H9 (cell line): ENCODE measurements around the gene TSTD1. TPM values are rescaled to one million over a fixed set of nuclear protein-coding genes. Genes with fewer than 3 reads are reported as not detected.
A peak's percentile ranks its signal among the peaks of the same experiment; 100 is the strongest.

Experiments used
- DNase-seq: peaks from one replicate; pipeline ENCODE4 v3.0.0-alpha.2; 2017
- H2AFZ ChIP-seq: one replicate; pipeline ENCODE4 v1.6.1; 2013; ENCODE audit warnings: mild to moderate bottlenecking, low read length, control low read depth, moderate library complexity
- H2AK5ac ChIP-seq: 2 replicates; pipeline ENCODE4 v1.6.1; 2013; ENCODE audit warnings: low read length, control low read depth, mixed read lengths; ENCODE audit not compliant: insufficient read length
- H2BK120ac ChIP-seq: one replicate; pipeline ENCODE4 v1.6.1; 2013; ENCODE audit warnings: low read depth, mild to moderate bottlenecking, low read length, control low read depth, inconsistent platforms; ENCODE audit not compliant: poor library complexity, severe bottlenecking
- H2BK12ac ChIP-seq: 2 replicates; pipeline ENCODE4 v1.6.1; 2013; ENCODE audit warnings: low read length, control low read depth, mixed read lengths, low read depth; ENCODE audit not compliant: insufficient read length
- H2BK15ac ChIP-seq: 2 replicates; pipeline ENCODE4 v1.6.1; 2013; ENCODE audit warnings: low read depth, low read length, control low read depth
- H2BK20ac ChIP-seq: one replicate; pipeline ENCODE4 v1.6.1; 2013; ENCODE audit warnings: low read depth, mild to moderate bottlenecking, low read length, control low read depth, inconsistent platforms; ENCODE audit not compliant: poor library complexity, severe bottlenecking
- H2BK5ac ChIP-seq: 2 replicates; pipeline ENCODE4 v1.6.1; 2013; ENCODE audit warnings: low read length, control low read depth, mixed read lengths; ENCODE audit not compliant: insufficient read length
- H3K14ac ChIP-seq: 2 replicates; pipeline ENCODE4 v1.6.1; 2013; ENCODE audit warnings: low read length, control low read depth; ENCODE audit not compliant: insufficient read depth
- H3K18ac ChIP-seq: 2 replicates; pipeline ENCODE4 v1.6.1; 2013; ENCODE audit warnings: low read depth, mild to moderate bottlenecking, mixed read lengths, low read length, control low read depth; ENCODE audit not compliant: insufficient read length
- H3K23ac ChIP-seq: 2 replicates; pipeline ENCODE4 v1.6.1; 2013; ENCODE audit warnings: low read length, control low read depth, mixed read lengths, low read depth; ENCODE audit not compliant: insufficient read length
- H3K23me2 ChIP-seq: 2 replicates; pipeline ENCODE4 v1.6.1; 2013; ENCODE audit warnings: low read depth, mild to moderate bottlenecking, mixed read lengths, low read length, control low read depth; ENCODE audit not compliant: insufficient read length, poor library complexity, severe bottlenecking
- H3K27ac ChIP-seq: 2 replicates; pipeline ENCODE4 v1.5.1; 2013; ENCODE audit warnings: low read length, control low read depth, mixed read lengths, low read depth; ENCODE audit not compliant: insufficient read length
- H3K27me3 ChIP-seq: 2 replicates; pipeline ENCODE4 v1.6.1; 2013; ENCODE audit warnings: low read length, control low read depth, inconsistent platforms; ENCODE audit not compliant: insufficient read depth
- H3K4ac ChIP-seq: 2 replicates; pipeline ENCODE4 v1.6.1; 2013; ENCODE audit warnings: low read depth, mild to moderate bottlenecking, control low read depth, inconsistent platforms, low read length, moderate library complexity
- H3K4me1 ChIP-seq: 2 replicates; pipeline ENCODE4 v1.6.1; 2013; ENCODE audit warnings: low read length, control low read depth, inconsistent platforms; ENCODE audit not compliant: insufficient read depth
- H3K4me2 ChIP-seq: 2 replicates; pipeline ENCODE4 v1.6.1; 2013; ENCODE audit warnings: low read length, control low read depth, mixed read lengths; ENCODE audit not compliant: insufficient read length, insufficient read depth
- H3K56ac ChIP-seq: 2 replicates; pipeline ENCODE4 v1.6.1; 2013; ENCODE audit warnings: low read depth, mild to moderate bottlenecking, mixed read lengths, low read length, control low read depth; ENCODE audit not compliant: insufficient read length
- H3K79me1 ChIP-seq: 2 replicates; pipeline ENCODE4 v1.6.1; 2013; ENCODE audit warnings: low read depth, mild to moderate bottlenecking, moderate library complexity, low read length, control low read depth, inconsistent platforms; ENCODE audit not compliant: insufficient read depth, poor library complexity, severe bottlenecking
- H3K79me2 ChIP-seq: 2 replicates; pipeline ENCODE4 v1.6.1; 2013; ENCODE audit warnings: low read length, control low read depth, inconsistent platforms; ENCODE audit not compliant: insufficient read depth
- H3K9ac ChIP-seq: 2 replicates; pipeline ENCODE4 v1.6.1; 2013; ENCODE audit warnings: low read length, control low read depth, mixed read lengths; ENCODE audit not compliant: insufficient read length; ENCODE audit errors: extremely low read depth
- H3K9me3 ChIP-seq: one replicate; pipeline ENCODE4 v1.6.1; 2013; ENCODE audit warnings: low read depth, low read length, inconsistent platforms; ENCODE audit not compliant: control insufficient read depth
- H3T11ph ChIP-seq: one replicate; pipeline ENCODE4 v1.6.1; 2013; ENCODE audit warnings: mild to moderate bottlenecking, low read length, control low read depth, inconsistent platforms
- H4K20me1 ChIP-seq: one replicate; pipeline ENCODE4 v1.6.1; 2013; ENCODE audit not compliant: control insufficient read depth, insufficient read length, insufficient read depth
- H4K5ac ChIP-seq: 2 replicates; pipeline ENCODE4 v1.6.1; 2013; ENCODE audit warnings: low read depth, mild to moderate bottlenecking, mixed read lengths, low read length, control low read depth; ENCODE audit not compliant: insufficient read length
- H4K8ac ChIP-seq: replicated peaks from 2 replicates; pipeline ENCODE4 v1.6.1; 2013; ENCODE audit warnings: low read length, control low read depth, mixed read lengths, low read depth; ENCODE audit not compliant: insufficient read length
- H4K91ac ChIP-seq: 2 replicates; pipeline ENCODE4 v1.6.1; 2013; ENCODE audit warnings: low read depth, mild to moderate bottlenecking, moderate library complexity, mixed read lengths, low read length, control low read depth; ENCODE audit not compliant: insufficient read length
- H3K27ac Mint-ChIP-seq, 3 experiments: 2 replicates in 2 of 3; 3 replicates in 1 of 3; pipeline ENCODE4 v1.8.0; 2020 to 2021; ENCODE audit warnings: mixed read lengths in 3 of 3, mild to moderate bottlenecking in 1 of 3, moderate library complexity in 1 of 3
- H3K27me3 Mint-ChIP-seq: 2 replicates; pipeline ENCODE4 v1.8.0; 2021; ENCODE audit warnings: low read depth, mild to moderate bottlenecking, moderate library complexity, mixed read lengths
- H3K36me3 Mint-ChIP-seq, 3 experiments: 2 replicates in 2 of 3; 3 replicates in 1 of 3; pipeline ENCODE4 v1.8.0; 2020 to 2021; ENCODE audit warnings: low read depth in 3 of 3, mixed read lengths in 3 of 3; ENCODE audit not compliant: insufficient read depth in 1 of 3
- H3K4me1 Mint-ChIP-seq, 2 experiments: 2 replicates each; pipeline ENCODE4 v1.8.0; 2020; ENCODE audit warnings: mixed read lengths in 2 of 2
- H3K4me3 Mint-ChIP-seq, 2 experiments: 2 replicates in 1 of 2; 3 replicates in 1 of 2; pipeline ENCODE4 v1.8.0; 2020 to 2021; ENCODE audit warnings: mild to moderate bottlenecking in 2 of 2, mixed read lengths in 2 of 2, moderate library complexity in 1 of 2
- H3K9me3 Mint-ChIP-seq, 2 experiments: 2 replicates in 1 of 2; 3 replicates in 1 of 2; pipeline ENCODE4 v1.8.0; 2020; ENCODE audit warnings: mild to moderate bottlenecking in 2 of 2, mixed read lengths in 2 of 2, moderate library complexity in 1 of 2
- WGBS: extraction: QIAGEN DNeasy Blood & Tissue Kit; methylation state at CpG from one replicate; pipeline ENCODE4 v1.1.7; 2013; ENCODE audit warnings: missing lambda C conversion rate, low lambda C conversion rate, mixed read lengths; ENCODE audit not compliant: insufficient read length; ENCODE audit errors: extremely low coverage; 5-methylcytosine and 5-hydroxymethylcytosine counted together
- total RNA-seq: library from RNA; stranded (reverse); gene quantifications from 2 replicates; pipeline ENCODE4 v1.2.1, GENCODE V29; 2021
- TF ChIP-seq, protein P1 (sequence below): fragments of 200-600 bp; sonication (generic); conservative IDR thresholded peaks from 3 replicates; pipeline ENCODE4 v1.8.0; 2021; ENCODE audit warnings: antibody characterized with exemption, mild to moderate bottlenecking

Gene TSTD1
- total RNA-seq, 1 experiment from 2014 or later: 73.7 TPM

DNA sequence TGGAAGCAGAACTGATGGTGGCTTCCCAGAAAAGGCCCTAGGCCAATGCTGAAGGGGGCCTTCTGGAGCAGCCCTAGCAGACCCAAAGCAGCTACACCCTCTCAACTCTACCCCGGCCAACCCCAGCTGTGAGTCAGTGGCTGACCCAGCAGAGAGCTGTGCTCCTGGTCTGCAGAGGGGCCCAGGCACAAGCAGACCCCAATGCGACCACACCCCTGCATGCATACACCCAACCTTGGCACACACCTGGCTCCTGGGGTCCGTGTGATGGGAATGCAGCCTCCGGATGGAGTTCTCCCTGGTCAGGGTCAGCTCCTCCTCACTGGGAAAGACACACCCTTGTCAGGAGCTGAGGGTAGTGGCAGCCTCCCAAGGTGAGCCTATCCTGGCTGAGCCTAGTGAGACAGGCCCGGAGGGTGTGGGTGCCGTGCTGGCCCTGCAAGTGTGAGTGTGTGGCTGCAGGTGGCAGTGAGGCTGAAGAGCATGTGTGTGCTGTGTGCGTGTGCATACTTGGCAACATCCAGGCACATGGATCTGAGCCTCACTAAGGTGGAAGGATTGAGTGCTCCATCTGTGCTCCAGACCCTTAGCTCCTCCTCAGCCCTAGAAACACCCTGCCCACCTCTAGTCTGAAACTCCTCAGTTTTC is 34.8 kb upstream of the TSTD1 start:
- Histone ChIP-seq H3K23ac (no peak overlapping the region), H2BK20ac (no peak overlapping the region), H3K79me2 (no peaks in the 10 kb centered on the region), H3K27me3 (no peaks in the 10 kb centered on the region), H2BK120ac (no peak overlapping the region), H2AK5ac (no peak overlapping the region), H3K79me1 (no peaks in the 10 kb centered on the region), H2BK15ac (no peak overlapping the region), H3K27ac (no peak overlapping the region), H4K5ac (no peak overlapping the region), H3K9me3 (no peaks in the 10 kb centered on the region), H3K56ac (no peak overlapping the region), H3K18ac (no peak overlapping the region), H2BK5ac (no peak overlapping the region), H2AFZ (no peak overlapping the region), H3K9ac (no peak overlapping the region), H3K4me2 (no peak overlapping the region), H2BK12ac (no peak overlapping the region), H3T11ph (no peak overlapping the region), H4K20me1 (no peaks in the 10 kb centered on the region), H3K4me1 (no peaks in the 10 kb centered on the region), H4K8ac (no peak overlapping the region), H3K14ac (no peak overlapping the region), H4K91ac (no peak overlapping the region), H3K4ac (no peak overlapping the region), H3K23me2 (no peaks in the 10 kb centered on the region)
- Mint-ChIP-seq H3K4me1 (peaks cover 12% of the 10 kb centered on the region in 2 experiments; a peak in 3 of 4 replicates), H3K4me3 (no peak overlapping the region), H3K27ac (peak overlapping the region in 1 of 3 experiments; percentile 69; a peak in 2 of 7 replicates), H3K27me3 (peaks cover 2% of the 10 kb centered on the region; the same call in 1 of the 2 replicates), H3K9me3 (no peaks in the 10 kb centered on the region; a peak in 1 of 5 replicates), H3K36me3 (no peaks in the 10 kb centered on the region)
- TF ChIP-seq, protein P1, sequence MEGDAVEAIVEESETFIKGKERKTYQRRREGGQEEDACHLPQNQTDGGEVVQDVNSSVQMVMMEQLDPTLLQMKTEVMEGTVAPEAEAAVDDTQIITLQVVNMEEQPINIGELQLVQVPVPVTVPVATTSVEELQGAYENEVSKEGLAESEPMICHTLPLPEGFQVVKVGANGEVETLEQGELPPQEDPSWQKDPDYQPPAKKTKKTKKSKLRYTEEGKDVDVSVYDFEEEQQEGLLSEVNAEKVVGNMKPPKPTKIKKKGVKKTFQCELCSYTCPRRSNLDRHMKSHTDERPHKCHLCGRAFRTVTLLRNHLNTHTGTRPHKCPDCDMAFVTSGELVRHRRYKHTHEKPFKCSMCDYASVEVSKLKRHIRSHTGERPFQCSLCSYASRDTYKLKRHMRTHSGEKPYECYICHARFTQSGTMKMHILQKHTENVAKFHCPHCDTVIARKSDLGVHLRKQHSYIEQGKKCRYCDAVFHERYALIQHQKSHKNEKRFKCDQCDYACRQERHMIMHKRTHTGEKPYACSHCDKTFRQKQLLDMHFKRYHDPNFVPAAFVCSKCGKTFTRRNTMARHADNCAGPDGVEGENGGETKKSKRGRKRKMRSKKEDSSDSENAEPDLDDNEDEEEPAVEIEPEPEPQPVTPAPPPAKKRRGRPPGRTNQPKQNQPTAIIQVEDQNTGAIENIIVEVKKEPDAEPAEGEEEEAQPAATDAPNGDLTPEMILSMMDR: 0 out of 3 replicates have a peak, but pooled peaks have one; percentile 15
- no CpG with 5 or more reads among the region's 7 CpGs for WGBS
- no peak for DNase-seq
